Cardiac muscle cell (in vitro differentiated cells and primary cell): ENCODE results near the gene VEGFB. TPM values are rescaled to one million over a fixed set of nuclear protein-coding genes. Genes with fewer than 3 reads are reported as not detected.

Experiments used
- DNase-seq, 2 donors: peaks; one replicate each; pipeline versions ENCODE4 v3.0.0 to v3.0.0-alpha.2; 2010 to 2017; ENCODE audit warnings: low read depth in 1 of 2, low spot score in 1 of 2
- H3K27ac ChIP-seq: fragments of 200-600 bp; sonication (generic); 2 replicates; pipeline ENCODE4 v1.5.1; 2016
- H3K27me3 ChIP-seq: fragments of 200-600 bp; sonication (generic); 2 replicates; pipeline ENCODE4 v1.6.0; 2016; ENCODE audit warnings: control low read depth
- H3K36me3 ChIP-seq: fragments of 200-600 bp; sonication (generic); 2 replicates; pipeline ENCODE4 v1.5.1; 2016; ENCODE audit warnings: control low read depth
- H3K4me1 ChIP-seq: fragments of 200-600 bp; sonication (generic); 2 replicates; pipeline ENCODE4 v1.8.1; 2017; ENCODE audit warnings: low read depth, mild to moderate bottlenecking, mixed run types
- H3K4me3 ChIP-seq: fragments of 200-600 bp; sonication (generic); 2 replicates; pipeline ENCODE4 v1.5.1; 2016; ENCODE audit warnings: mild to moderate bottlenecking
- H3K9me3 ChIP-seq: fragments of 200-600 bp; sonication (generic); 2 replicates; pipeline ENCODE4 v1.5.1; 2017; ENCODE audit warnings: low read depth, mild to moderate bottlenecking, control low read depth
- CTCF ChIP-seq: IDR thresholded peaks from 2 replicates; pipeline ENCODE4 v1.5.1; 2012; ENCODE audit warnings: low read depth, mild to moderate bottlenecking, low read length
- polyA plus RNA-seq: library from polyadenylated mRNA; unstranded; fragments of >200 nt; fragmentation: Nextera tagmentation; extraction: Ambion mirVana; gene quantifications from 2 replicates; pipeline ENCODE4 v1.2.1, GENCODE V29; 2016
- total RNA-seq: library from RNA; depleted of rRNA; stranded (reverse); fragments of >200 nt; gene quantifications from 2 replicates; pipeline ENCODE4 v1.2.3, GENCODE V29; 2016

The VEGFB gene
- total and polyA plus RNA-seq, 2 experiments from 2014 or later: 162 to 199 TPM

GRCh38 chr11:64226507-64227051, 7.8 kb upstream of the VEGFB start:
- Histone ChIP-seq H3K9me3 (no peaks in the 10 kb centered on the region), H3K27ac (no peak overlapping the region), H3K4me3 (peak overlapping the region; percentile 68), H3K36me3 (peaks cover 4% of the 10 kb centered on the region), H3K27me3 (no peaks in the 10 kb centered on the region), H3K4me1 (peaks cover 20% of the 10 kb centered on the region)
- no peak for TF ChIP-seq CTCF
- DNase-seq: no peak

- H3K27ac ChIP-seq: no peak overlapping the region
- peaks cover 4% of the 10 kb centered on the region for H3K36me3 ChIP-seq
- H3K27me3 ChIP-seq: no peaks in the 10 kb centered on the region
- peaks cover 20% of the 10 kb centered on the region for H3K4me1 ChIP-seq
- peak in 1 of 2 donors; percentile 36 for DNase-seq
- TF ChIP-seq CTCF: no peak
- no peaks in the 10 kb centered on the region for H3K9me3 ChIP-seq
- H3K4me3 ChIP-seq: no peak overlapping the region
Observed at GRCh38 chr11:64227405-64227956, 6.9 kb upstream of the VEGFB start.

GRCh38 chr11:64229090-64229743, 5.2 kb upstream of the VEGFB start:
- Histone ChIP-seq H3K27ac (peak overlapping the region; percentile 5), H3K36me3 (no peaks in the 10 kb centered on the region), H3K4me3 (no peak overlapping the region), H3K27me3 (no peaks in the 10 kb centered on the region), H3K4me1 (peaks cover 25% of the 10 kb centered on the region), H3K9me3 (no peaks in the 10 kb centered on the region)
- no peak for DNase-seq
- TF ChIP-seq CTCF: no peak

- H3K27ac ChIP-seq: peak overlapping the region; percentile 5
- no peaks in the 10 kb centered on the region for H3K36me3 ChIP-seq
- peaks cover 25% of the 10 kb centered on the region for H3K4me1 ChIP-seq
- no peak for TF ChIP-seq CTCF
- peak overlapping the region; percentile 50 for H3K4me3 ChIP-seq
- no peak for DNase-seq
- H3K27me3 ChIP-seq: no peaks in the 10 kb centered on the region
- H3K9me3 ChIP-seq: no peaks in the 10 kb centered on the region
Observed at GRCh38 chr11:64229744-64230170, 4.6 kb upstream of the VEGFB start.

- H3K36me3 ChIP-seq: no peaks in the 10 kb centered on the region
- peak within 1 kb of the TSS; percentile 50 for H3K4me3 ChIP-seq
- peak; percentile 90 to 98 for DNase-seq
- no peak for TF ChIP-seq CTCF
- no peaks in the 10 kb centered on the region for H3K27me3 ChIP-seq
- H3K9me3 ChIP-seq: no peaks in the 10 kb centered on the region
- H3K27ac ChIP-seq: peak within 1 kb of the TSS; percentile 61
- peaks cover 19% of the 10 kb centered on the region for H3K4me1 ChIP-seq
Observed at GRCh38 chr11:64230171-64230984, 4.0 kb upstream of the VEGFB start, which contains the start of gene DNAJC4. DNAJC4 (plus strand) TSS chr11:64230548; CDS start chr11:64230855, 307 bp downstream.
